Measurements from ENCODE around the gene RGMB. TPM values are rescaled to one million over a fixed set of nuclear protein-coding genes. Genes with fewer than 3 reads are reported as not detected.

RGMB gene
- polyA plus RNA-seq, 1 donor from 2014 or later: 58.4 TPM

- no peak overlapping the region for H3K9ac ChIP-seq (ENCODE audit: low read length)
- H3K36me3 ChIP-seq (ENCODE audit: insufficient read depth, low read length): no peaks in the 10 kb centered on the region
- no peak for TF ChIP-seq MXI1 (conservative IDR thresholded peaks at IDR 0.05; ENCODE audit: poor library complexity, severe bottlenecking)
- H3F3A ChIP-seq (ENCODE audit: insufficient read depth, low read length, poor library complexity, severe bottlenecking): no peaks in the 10 kb centered on the region
- H3K27ac ChIP-seq (ENCODE audit: low read length): no peak overlapping the region
- H3K4me3 ChIP-seq (ENCODE audit: low read length): no peak overlapping the region
- H2AFZ ChIP-seq (ENCODE audit: low read depth, low read length): no peak overlapping the region
- H4K20me1 ChIP-seq (ENCODE audit: insufficient read depth): no peaks in the 10 kb centered on the region
- H3K9me2 ChIP-seq (ENCODE audit: insufficient read depth, low read length): no peaks in the 10 kb centered on the region
- no peak overlapping the region for H3K4me2 ChIP-seq (ENCODE audit: low read length)
- no peaks in the 10 kb centered on the region for H3K9me3 ChIP-seq (ENCODE audit: low read length)
- no peaks in the 10 kb centered on the region for H3K27me3 ChIP-seq (ENCODE audit: insufficient read depth, low read depth, low read length)
- H3K79me2 ChIP-seq (replicated peaks; ENCODE audit: insufficient read depth, low read length): no peaks in the 10 kb centered on the region
Measured at GRCh38 chr5:98836175-98836574, 62.7 kb downstream of the RGMB start.

- H3K9ac ChIP-seq (ENCODE audit: low read length): no peak overlapping the region
- no peak overlapping the region for H3K4me3 ChIP-seq (ENCODE audit: low read length)
- no peaks in the 10 kb centered on the region for H3K9me3 ChIP-seq (ENCODE audit: low read length)
- no peaks in the 10 kb centered on the region for H3K27me3 ChIP-seq (ENCODE audit: insufficient read depth, low read depth, low read length)
- no peaks in the 10 kb centered on the region for H3K36me3 ChIP-seq (ENCODE audit: insufficient read depth, low read length)
- H4K20me1 ChIP-seq (ENCODE audit: insufficient read depth): no peaks in the 10 kb centered on the region
- no peaks in the 10 kb centered on the region for H3K79me2 ChIP-seq (replicated peaks; ENCODE audit: insufficient read depth, low read length)
- TF ChIP-seq TAF1 (IDR thresholded peaks at IDR 0.05; ENCODE audit: low read depth): no peak
- TF ChIP-seq CTCF (IDR thresholded peaks at IDR 0.05; ENCODE audit: poor library complexity, severe bottlenecking): no peak
- no peak for TF ChIP-seq RAD21 (conservative IDR thresholded peaks at IDR 0.05)
- TF ChIP-seq POLR2AphosphoS5 (IDR thresholded peaks at IDR 0.05): no peak
- no peak for TF ChIP-seq EZH2 (IDR thresholded peaks at IDR 0.05; ENCODE audit: borderline replicate concordance, insufficient read depth, low read length, poor library complexity, severe bottlenecking)
- no peak for TF ChIP-seq SMC3 (conservative IDR thresholded peaks at IDR 0.05; ENCODE audit: poor library complexity)
- TF ChIP-seq REST (IDR thresholded peaks at IDR 0.05; ENCODE audit: borderline replicate concordance): no peak
- TF ChIP-seq MXI1 (conservative IDR thresholded peaks at IDR 0.05; ENCODE audit: poor library complexity, severe bottlenecking): no peak
- TF ChIP-seq EP300 (conservative IDR thresholded peaks at IDR 0.05; ENCODE audit: poor library complexity, severe bottlenecking): no peak
- H2AFZ ChIP-seq (ENCODE audit: low read depth, low read length): no peak overlapping the region
- no peak overlapping the region for H3K4me2 ChIP-seq (ENCODE audit: low read length)
- no peaks in the 10 kb centered on the region for H3K9me2 ChIP-seq (ENCODE audit: insufficient read depth, low read length)
- H3K27ac ChIP-seq (ENCODE audit: low read length): no peak overlapping the region
- H3F3A ChIP-seq (ENCODE audit: insufficient read depth, low read length, poor library complexity, severe bottlenecking): no peaks in the 10 kb centered on the region
Measured at GRCh38 chr5:98839469-98840383, 66.3 kb downstream of the RGMB start.
